GM18526 (cell line): ENCODE measurements around the gene METTL15.

ENCODE experiments used
- POLR2A ChIP-seq: IDR thresholded peaks from 3 replicates; pipeline ENCODE4 v1.6.1; 2011; ENCODE audit not compliant: insufficient read length; ENCODE audit errors: extremely low read depth

Gene METTL15

GRCh38 chr11:28338371-28338770, 230.2 kb downstream of the METTL15 start:
- TF ChIP-seq POLR2A: no peak

- no peak for TF ChIP-seq POLR2A
Observed at GRCh38 chr11:28339488-28339887, 231.3 kb downstream of the METTL15 start.

- no peak for TF ChIP-seq POLR2A
Observed at GRCh38 chr11:28342716-28343115, 234.5 kb downstream of the METTL15 start.

GRCh38 chr11:28343304-28344233, 235.4 kb downstream of the METTL15 start:
- no peak for TF ChIP-seq POLR2A

GRCh38 chr11:28346209-28346608, 238.0 kb downstream of the METTL15 start:
- TF ChIP-seq POLR2A: no peak

- TF ChIP-seq POLR2A: no peak
Observed at GRCh38 chr11:28346721-28347120, 238.5 kb downstream of the METTL15 start.

- no peak for TF ChIP-seq POLR2A
Observed at GRCh38 chr11:28347371-28347770, 239.2 kb downstream of the METTL15 start.

GRCh38 chr11:28350216-28350615, 242.0 kb downstream of the METTL15 start:
- TF ChIP-seq POLR2A: no peak

- no peak for TF ChIP-seq POLR2A
Observed at GRCh38 chr11:28353991-28354390, 245.8 kb downstream of the METTL15 start.

- no peak for TF ChIP-seq POLR2A
Observed at GRCh38 chr11:28366549-28367346, 258.6 kb downstream of the METTL15 start.
